ENCODE data around the gene MYH10.

Gene MYH10

DNA sequence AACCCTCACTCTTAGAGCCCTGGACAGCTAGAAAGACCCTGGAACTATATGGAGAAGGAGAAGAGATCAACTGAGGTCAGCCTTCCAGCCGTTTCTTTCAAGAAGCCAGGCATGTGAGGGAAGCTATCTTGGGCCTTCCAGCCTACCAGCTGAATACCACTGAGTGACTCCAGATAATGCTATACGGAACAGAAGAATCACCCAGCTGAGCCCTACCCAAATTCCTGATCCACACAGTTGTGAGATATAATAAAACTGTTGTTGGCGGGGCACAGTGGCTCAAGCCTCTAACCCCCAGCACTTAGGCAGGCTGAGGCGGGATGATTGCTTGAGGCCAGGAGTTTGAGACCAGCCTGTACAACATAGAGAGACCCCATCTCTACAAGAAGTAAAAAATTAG, 26.2 kb upstream of the MYH10 start:
- no peak overlapping the region for H4K91ac ChIP-seq (ENCODE audit: low read depth, low read length, poor library complexity)
- WGBS, 2 donors (ENCODE audit: extremely low coverage in 2 of 2, insufficient read length in 2 of 2, insufficient replicate concordance in 1 of 2): no CpG with 5 or more reads among the region's 4 CpGs
- no peak overlapping the region for H3K27ac ChIP-seq (replicated peaks; ENCODE audit: low read length)
- H3K4me3 ChIP-seq (ENCODE audit: low read length in 2 of 2): no peak overlapping the region
- no peaks in the 10 kb centered on the region for H3K36me3 ChIP-seq (replicated peaks in 1 of 2; ENCODE audit: control insufficient read depth in 2 of 2, insufficient read depth in 2 of 2, low read length in 2 of 2)
- H3K4me1 ChIP-seq (ENCODE audit: control insufficient read depth in 2 of 2, insufficient read depth in 1 of 2, low read depth in 1 of 2, low read length in 2 of 2): no peaks in the 10 kb centered on the region
- no peak overlapping the region for H2AK5ac ChIP-seq (ENCODE audit: low read depth, low read length)
- H2BK120ac ChIP-seq (ENCODE audit: low read depth, low read length): no peak overlapping the region
- H3K14ac ChIP-seq (ENCODE audit: low read length): no peak overlapping the region
- H3K4ac ChIP-seq (ENCODE audit: low read length): no peak overlapping the region
- no peak overlapping the region for H2AFZ ChIP-seq (ENCODE audit: low read length)
- H2BK5ac ChIP-seq (ENCODE audit: low read length): no peak overlapping the region
- no peak overlapping the region for H4K8ac ChIP-seq (ENCODE audit: low read depth, low read length)
- peaks cover 0 to 7% (median 0%) of the 10 kb centered on the region in 3 experiments for H3K27me3 ChIP-seq (ENCODE audit: control insufficient read depth in 3 of 3, insufficient read depth in 3 of 3, low read depth in 1 of 3, low read length in 3 of 3)
- no peak overlapping the region for H3K18ac ChIP-seq (ENCODE audit: low read length)
- DNase-seq (ENCODE audit: low spot score): no peak
- no peak overlapping the region for H3K23ac ChIP-seq (ENCODE audit: low read depth, low read length, poor library complexity)
- no peak overlapping the region for H3K4me2 ChIP-seq (ENCODE audit: insufficient read depth, low read length, poor library complexity, severe bottlenecking)
- H3K9me3 ChIP-seq (replicated peaks in 1 of 2; ENCODE audit: control insufficient read depth in 2 of 2, insufficient read depth in 1 of 2, low read depth in 1 of 2, low read length in 2 of 2): peaks cover 0 to 3% of the 10 kb centered on the region in 2 donors
- no peak overlapping the region for H2BK12ac ChIP-seq (ENCODE audit: low read length)
- H2BK15ac ChIP-seq (ENCODE audit: low read length): no peak overlapping the region
- no peaks in the 10 kb centered on the region for H3K79me1 ChIP-seq (ENCODE audit: low read depth, low read length)
- no peak overlapping the region for H3K9ac ChIP-seq (ENCODE audit: low read depth, low read length, poor library complexity)

DNA sequence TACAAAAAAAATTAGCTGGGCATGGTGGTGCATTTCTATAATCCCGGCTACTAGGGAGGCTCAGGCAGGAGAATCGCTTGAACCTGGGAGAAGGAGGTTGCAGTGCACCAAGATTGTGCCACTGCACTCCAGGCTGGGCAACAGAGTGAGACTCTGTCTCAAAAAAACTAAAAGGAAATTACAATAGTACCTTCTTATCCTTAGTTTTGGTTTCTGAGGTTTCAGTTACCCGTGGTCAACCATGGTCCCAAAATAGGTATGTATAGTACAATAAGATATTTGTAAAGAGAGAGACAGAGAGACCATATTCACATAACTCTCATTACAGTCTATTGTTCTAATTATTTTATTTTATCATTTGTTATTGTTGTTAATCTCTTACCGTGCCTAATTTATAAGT, 24.3 kb upstream of the MYH10 start:
- H3K23ac ChIP-seq (ENCODE audit: low read depth, low read length, poor library complexity): no peak overlapping the region
- no peak overlapping the region for H2AFZ ChIP-seq (ENCODE audit: low read length)
- no CpG with 5 or more reads among the region's 4 CpGs for WGBS, 2 donors (ENCODE audit: extremely low coverage in 2 of 2, insufficient read length in 2 of 2, insufficient replicate concordance in 1 of 2)
- H3K14ac ChIP-seq (ENCODE audit: low read length): no peak overlapping the region
- H3K79me1 ChIP-seq (ENCODE audit: low read depth, low read length): no peaks in the 10 kb centered on the region
- DNase-seq (ENCODE audit: low spot score): no peak
- no peak overlapping the region for H4K91ac ChIP-seq (ENCODE audit: low read depth, low read length, poor library complexity)
- no peak overlapping the region for H2BK5ac ChIP-seq (ENCODE audit: low read length)
- H3K9ac ChIP-seq (ENCODE audit: low read depth, low read length, poor library complexity): no peak overlapping the region
- H3K4ac ChIP-seq (ENCODE audit: low read length): no peak overlapping the region
- no peak overlapping the region for H2BK15ac ChIP-seq (ENCODE audit: low read length)
- H3K9me3 ChIP-seq (replicated peaks in 1 of 2; ENCODE audit: control insufficient read depth in 2 of 2, insufficient read depth in 1 of 2, low read depth in 1 of 2, low read length in 2 of 2): peaks cover 0 to 3% of the 10 kb centered on the region in 2 donors
- H3K36me3 ChIP-seq (replicated peaks in 1 of 2; ENCODE audit: control insufficient read depth in 2 of 2, insufficient read depth in 2 of 2, low read length in 2 of 2): no peaks in the 10 kb centered on the region
- H3K4me2 ChIP-seq (ENCODE audit: insufficient read depth, low read length, poor library complexity, severe bottlenecking): no peak overlapping the region
- no peak overlapping the region for H3K27ac ChIP-seq (replicated peaks; ENCODE audit: low read length)
- H3K27me3 ChIP-seq (ENCODE audit: control insufficient read depth in 3 of 3, insufficient read depth in 3 of 3, low read depth in 1 of 3, low read length in 3 of 3): peaks cover 0 to 7% (median 0%) of the 10 kb centered on the region in 3 experiments
- no peak overlapping the region for H2BK12ac ChIP-seq (ENCODE audit: low read length)
- H2AK5ac ChIP-seq (ENCODE audit: low read depth, low read length): no peak overlapping the region
- H3K4me3 ChIP-seq (ENCODE audit: low read length in 2 of 2): no peak overlapping the region
- H2BK120ac ChIP-seq (ENCODE audit: low read depth, low read length): no peak overlapping the region
- no peak overlapping the region for H4K8ac ChIP-seq (ENCODE audit: low read depth, low read length)
- H3K4me1 ChIP-seq (ENCODE audit: control insufficient read depth in 2 of 2, insufficient read depth in 1 of 2, low read depth in 1 of 2, low read length in 2 of 2): no peaks in the 10 kb centered on the region
- no peak overlapping the region for H3K18ac ChIP-seq (ENCODE audit: low read length)

DNA sequence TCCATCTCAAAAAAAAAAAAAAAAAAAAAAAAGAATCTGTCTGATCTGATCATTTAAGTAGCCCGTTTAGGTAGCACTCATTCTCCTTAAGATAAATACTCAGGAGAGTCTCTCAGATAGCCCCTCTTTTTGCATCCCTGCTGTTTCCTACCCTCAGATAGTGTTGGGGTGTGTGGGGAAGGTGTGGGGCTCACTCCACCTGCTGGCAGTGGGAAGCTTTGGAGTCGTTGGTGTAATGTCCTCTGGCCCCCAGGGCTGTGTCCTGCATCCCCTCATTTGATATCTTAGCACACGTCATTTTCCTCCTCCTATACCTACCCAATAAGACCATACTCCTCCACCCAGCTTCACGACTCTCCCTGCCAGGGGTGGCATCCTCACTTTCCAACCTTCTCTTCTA, 20.5 kb upstream of the MYH10 start:
- no peak for DNase-seq (ENCODE audit: low spot score)
- Histone ChIP-seq H2BK15ac (ENCODE audit: low read length) (peak overlapping the region; percentile 37), H3K79me1 (ENCODE audit: low read depth, low read length) (no peaks in the 10 kb centered on the region), H3K4me1 (ENCODE audit: control insufficient read depth in 2 of 2, insufficient read depth in 1 of 2, low read depth in 1 of 2, low read length in 2 of 2) (no peaks in the 10 kb centered on the region), H3K14ac (ENCODE audit: low read length) (no peak overlapping the region), H3K27ac (replicated peaks; ENCODE audit: low read length) (no peak overlapping the region), H3K4ac (ENCODE audit: low read length) (no peak overlapping the region), H2BK5ac (ENCODE audit: low read length) (no peak overlapping the region), H2BK12ac (ENCODE audit: low read length) (no peak overlapping the region), H3K9me3 (replicated peaks in 1 of 2; ENCODE audit: control insufficient read depth in 2 of 2, insufficient read depth in 1 of 2, low read depth in 1 of 2, low read length in 2 of 2) (no peaks in the 10 kb centered on the region), H3K36me3 (replicated peaks in 1 of 2; ENCODE audit: control insufficient read depth in 2 of 2, insufficient read depth in 2 of 2, low read length in 2 of 2) (no peaks in the 10 kb centered on the region), H3K9ac (ENCODE audit: low read depth, low read length, poor library complexity) (no peak overlapping the region), H3K4me3 (ENCODE audit: low read length in 2 of 2) (no peak overlapping the region), H2AFZ (ENCODE audit: low read length) (no peak overlapping the region), H4K8ac (ENCODE audit: low read depth, low read length) (no peak overlapping the region), H3K18ac (ENCODE audit: low read length) (no peak overlapping the region), H3K27me3 (ENCODE audit: control insufficient read depth in 3 of 3, insufficient read depth in 3 of 3, low read depth in 1 of 3, low read length in 3 of 3) (no peaks in the 10 kb centered on the region), H4K91ac (ENCODE audit: low read depth, low read length, poor library complexity) (no peak overlapping the region), H3K23ac (ENCODE audit: low read depth, low read length, poor library complexity) (no peak overlapping the region), H3K4me2 (ENCODE audit: insufficient read depth, low read length, poor library complexity, severe bottlenecking) (no peak overlapping the region), H2BK120ac (ENCODE audit: low read depth, low read length) (no peak overlapping the region), H2AK5ac (ENCODE audit: low read depth, low read length) (peak overlapping the region; percentile 46)
- WGBS, 2 donors (ENCODE audit: extremely low coverage in 2 of 2, insufficient read length in 2 of 2, insufficient replicate concordance in 1 of 2): no CpG with 5 or more reads among the region's 4 CpGs

DNA sequence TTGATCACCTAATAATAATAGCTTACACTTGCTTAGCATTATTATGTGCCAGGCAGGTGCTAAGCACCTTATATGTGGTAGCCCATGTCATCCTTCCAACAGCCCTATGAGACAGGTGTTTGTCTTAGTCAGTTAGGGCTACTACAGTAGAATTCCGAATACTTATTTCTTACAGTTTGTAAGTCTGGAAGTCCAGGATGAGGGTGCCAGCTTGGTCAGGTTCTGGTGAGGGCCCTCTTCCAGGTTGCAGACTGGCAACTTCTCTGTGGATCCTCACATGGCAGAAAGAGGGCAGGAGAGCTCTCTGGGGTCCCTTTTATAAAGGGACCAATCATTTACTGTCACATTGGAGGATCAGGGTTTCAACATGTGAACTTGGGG, 19.6 kb upstream of the MYH10 start:
- no peak overlapping the region for H2BK12ac ChIP-seq (ENCODE audit: low read length)
- H2AK5ac ChIP-seq (ENCODE audit: low read depth, low read length): no peak overlapping the region
- no peak overlapping the region for H3K4me3 ChIP-seq (ENCODE audit: low read length in 2 of 2)
- no peak overlapping the region for H3K14ac ChIP-seq (ENCODE audit: low read length)
- no peak overlapping the region for H3K27ac ChIP-seq (replicated peaks; ENCODE audit: low read length)
- H3K18ac ChIP-seq (ENCODE audit: low read length): no peak overlapping the region
- no peak overlapping the region for H2BK120ac ChIP-seq (ENCODE audit: low read depth, low read length)
- H3K4me2 ChIP-seq (ENCODE audit: insufficient read depth, low read length, poor library complexity, severe bottlenecking): no peak overlapping the region
- H4K8ac ChIP-seq (ENCODE audit: low read depth, low read length): no peak overlapping the region
- no peak overlapping the region for H4K91ac ChIP-seq (ENCODE audit: low read depth, low read length, poor library complexity)
- no peak for DNase-seq (ENCODE audit: low spot score)
- no peaks in the 10 kb centered on the region for H3K9me3 ChIP-seq (replicated peaks in 1 of 2; ENCODE audit: control insufficient read depth in 2 of 2, insufficient read depth in 1 of 2, low read depth in 1 of 2, low read length in 2 of 2)
- no peak overlapping the region for H2BK15ac ChIP-seq (ENCODE audit: low read length)
- H3K36me3 ChIP-seq (replicated peaks in 1 of 2; ENCODE audit: control insufficient read depth in 2 of 2, insufficient read depth in 2 of 2, low read length in 2 of 2): no peaks in the 10 kb centered on the region
- H3K79me1 ChIP-seq (ENCODE audit: low read depth, low read length): no peaks in the 10 kb centered on the region
- no peak overlapping the region for H2AFZ ChIP-seq (ENCODE audit: low read length)
- no peak overlapping the region for H3K9ac ChIP-seq (ENCODE audit: low read depth, low read length, poor library complexity)
- no peak overlapping the region for H2BK5ac ChIP-seq (ENCODE audit: low read length)
- WGBS, 2 donors (ENCODE audit: extremely low coverage in 2 of 2, insufficient read length in 2 of 2, insufficient replicate concordance in 1 of 2): no CpG with 5 or more reads among the region's 1 CpG
- no peaks in the 10 kb centered on the region for H3K27me3 ChIP-seq (ENCODE audit: control insufficient read depth in 3 of 3, insufficient read depth in 3 of 3, low read depth in 1 of 3, low read length in 3 of 3)
- H3K23ac ChIP-seq (ENCODE audit: low read depth, low read length, poor library complexity): no peak overlapping the region
- H3K4me1 ChIP-seq (ENCODE audit: control insufficient read depth in 2 of 2, insufficient read depth in 1 of 2, low read depth in 1 of 2, low read length in 2 of 2): no peaks in the 10 kb centered on the region
- H3K4ac ChIP-seq (ENCODE audit: low read length): no peak overlapping the region
